GM21576 (cell line): ENCODE measurements around the gene NEDD4L.

Source experiments
- ATAC-seq: cut with Tn5 transposase; IDR thresholded peaks from one replicate; pipeline ENCODE4 v1.9.1; 2021; ENCODE audit warnings: mild to moderate bottlenecking, moderate library complexity; ENCODE audit not compliant: unreplicated experiment

The NEDD4L gene

DNA sequence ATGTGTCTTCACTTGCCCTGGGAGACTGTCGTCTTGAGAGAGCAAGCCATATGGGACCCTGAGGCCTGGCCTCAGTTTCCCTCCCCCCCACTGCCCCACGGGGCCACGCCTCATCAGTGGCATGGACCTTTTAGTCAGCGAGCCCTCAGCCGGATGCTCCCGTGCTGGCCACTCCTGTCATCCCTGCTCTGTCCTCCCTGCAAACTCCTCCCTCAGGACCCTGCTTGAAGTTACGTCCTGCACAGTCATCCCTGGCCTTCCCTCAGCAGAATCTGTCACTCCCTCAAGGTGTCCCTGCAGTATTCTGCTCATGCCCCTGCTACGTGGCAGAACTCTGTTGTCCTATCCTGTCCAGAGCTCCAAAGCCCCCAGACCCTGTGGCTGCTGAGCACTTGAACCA is 265.1 kb downstream of the NEDD4L start:
- no peak for ATAC-seq

GRCh38 chr18:58309610-58310239 is 265.7 kb downstream of the NEDD4L start:
- no peak for ATAC-seq

GRCh38 chr18:58310517-58310916 is 266.5 kb downstream of the NEDD4L start:
- peak; percentile 59 for ATAC-seq

DNA sequence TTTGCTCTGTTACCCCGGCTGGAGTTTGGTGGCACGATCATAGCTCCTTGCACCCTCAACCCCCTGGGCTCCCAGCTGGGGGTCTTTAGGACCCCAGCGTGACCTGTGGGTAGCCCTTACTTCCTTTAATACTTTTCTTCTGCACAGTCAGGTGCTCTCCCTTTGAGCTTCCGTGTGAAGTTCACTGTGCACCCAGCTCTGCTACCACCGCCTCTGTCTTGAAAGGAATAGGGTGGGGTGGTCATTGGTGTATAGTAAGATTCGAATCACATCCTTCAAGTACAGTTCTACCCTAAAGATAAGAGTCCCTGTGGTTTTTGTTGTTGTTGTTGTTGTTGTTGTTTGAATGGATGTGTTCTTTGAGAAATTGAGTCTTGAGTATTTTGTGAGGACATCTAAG is 267.4 kb downstream of the NEDD4L start:
- ATAC-seq, result no peak

DNA sequence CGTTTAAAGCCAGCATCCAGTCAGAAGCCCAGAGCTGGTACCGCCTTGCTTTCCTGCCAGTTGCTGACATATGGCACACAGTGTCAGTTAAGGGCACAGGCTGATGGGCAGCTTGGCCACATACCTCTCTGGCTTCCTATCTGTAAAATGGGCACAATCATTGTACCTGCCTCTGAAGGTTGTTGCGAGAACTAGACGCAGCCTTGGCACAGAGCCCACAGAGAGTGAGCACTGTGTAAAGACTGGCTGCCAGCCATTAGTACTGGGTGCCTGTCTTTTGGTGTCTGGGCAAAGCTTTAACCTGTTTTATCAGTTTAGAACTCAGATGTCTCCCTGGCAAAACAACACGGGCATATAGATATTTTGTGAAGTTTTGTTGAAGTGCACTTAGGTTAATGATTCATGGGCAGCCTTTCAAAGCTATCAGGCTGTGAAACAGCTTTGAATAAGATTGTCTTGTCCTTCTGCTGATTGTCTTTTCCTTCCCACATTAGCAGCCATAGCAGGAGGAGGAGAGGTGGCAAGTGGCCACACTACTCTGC is 269.5 kb downstream of the NEDD4L start:
- no peak for ATAC-seq

- ATAC-seq, result no peak
These were observed 270.3 kb downstream of the NEDD4L start for GRCh38 chr18:58314284-58314683.

DNA sequence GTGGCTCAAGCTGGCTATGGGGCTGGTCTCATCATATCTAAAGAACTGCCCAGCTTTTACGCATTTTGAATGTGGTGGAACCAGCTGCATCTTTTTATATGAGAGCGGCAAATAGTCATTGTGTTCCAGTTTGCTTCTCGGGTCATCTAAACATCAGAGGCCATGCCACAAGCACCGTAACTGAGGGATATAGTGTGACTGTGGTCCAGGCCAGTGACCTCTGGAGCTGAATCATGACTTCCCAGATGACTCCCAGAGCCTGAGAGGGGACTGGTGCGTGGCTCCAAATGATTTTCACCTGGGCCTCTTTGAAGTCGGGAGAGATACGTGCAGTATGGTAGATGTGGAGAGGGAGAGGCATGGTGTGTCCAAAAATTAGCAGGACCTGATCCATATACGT is 271.0 kb downstream of the NEDD4L start:
- ATAC-seq, result no peak

DNA sequence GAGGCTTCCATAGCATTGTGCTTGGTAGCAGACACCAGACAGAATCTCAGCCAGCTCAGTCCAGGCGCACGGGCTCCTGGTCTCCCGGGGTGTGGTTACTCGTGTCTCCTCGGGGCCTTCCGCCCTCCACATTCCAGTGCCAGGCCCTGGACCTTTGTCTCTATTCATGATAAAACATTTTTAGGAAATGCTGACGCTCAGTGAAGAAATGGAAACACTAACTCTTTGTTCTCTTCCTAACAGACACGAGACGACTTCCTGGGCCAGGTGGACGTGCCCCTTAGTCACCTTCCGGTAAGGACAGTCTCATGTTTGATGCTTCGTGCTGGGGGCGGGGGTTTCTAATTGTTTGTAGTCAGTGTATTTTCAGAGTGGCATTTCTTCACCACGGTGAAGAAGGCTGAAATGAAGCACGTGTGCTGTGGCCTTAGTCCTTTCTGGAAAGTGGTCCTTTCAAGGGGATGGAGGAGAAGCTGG is 271.8 kb downstream of the NEDD4L start:
- no peak for ATAC-seq

DNA sequence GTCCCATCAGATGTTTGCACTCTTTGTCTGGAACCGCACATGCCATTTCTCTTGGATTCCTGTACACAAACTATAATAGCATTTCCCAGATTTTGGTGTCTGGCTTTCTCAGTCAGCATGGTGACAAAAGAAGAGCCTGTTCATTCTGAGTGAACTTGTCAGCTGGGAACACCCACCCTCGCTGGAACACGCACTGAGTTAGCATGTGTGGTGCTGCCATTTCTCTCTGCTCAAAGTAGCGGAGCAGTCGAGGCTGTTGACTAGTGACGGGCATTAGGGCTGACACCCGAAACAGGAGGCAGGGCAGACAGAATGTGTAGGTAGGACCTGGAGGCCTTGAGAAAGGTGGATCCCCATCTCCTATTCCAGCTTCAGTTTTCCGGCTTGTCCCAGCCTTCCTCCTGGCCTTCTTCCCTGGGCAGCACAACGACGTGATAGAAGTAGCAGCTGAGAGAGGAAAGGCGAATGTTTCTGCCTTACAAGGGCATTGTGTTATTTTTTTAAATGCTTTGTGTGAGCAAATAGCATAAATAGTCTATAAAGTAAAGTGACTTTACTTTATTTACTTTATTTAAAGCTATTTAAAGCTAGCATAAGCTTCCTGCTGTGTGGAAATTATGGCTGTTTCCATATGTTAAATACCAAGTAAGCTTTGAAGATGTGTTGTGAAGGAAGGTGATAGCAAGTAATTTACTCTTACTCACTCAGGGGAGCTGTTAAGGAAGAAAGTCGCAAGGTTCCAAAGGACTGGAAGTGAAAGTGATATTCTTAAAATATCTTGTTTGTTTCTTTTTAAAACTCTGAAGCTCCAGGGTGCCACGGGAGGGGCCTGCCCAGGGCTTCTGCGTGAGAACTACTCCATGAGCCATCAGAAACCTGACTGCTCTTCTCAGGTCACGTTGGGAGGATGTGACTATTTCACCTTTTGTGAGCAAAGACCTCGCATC is 272.6 kb downstream of the NEDD4L start:
- ATAC-seq, result no peak

- ATAC-seq, result no peak
These were observed 275.7 kb downstream of the NEDD4L start for GRCh38 chr18:58319719-58320118.

- no peak for ATAC-seq
These were observed 277.0 kb downstream of the NEDD4L start for GRCh38 chr18:58320907-58321561.

DNA sequence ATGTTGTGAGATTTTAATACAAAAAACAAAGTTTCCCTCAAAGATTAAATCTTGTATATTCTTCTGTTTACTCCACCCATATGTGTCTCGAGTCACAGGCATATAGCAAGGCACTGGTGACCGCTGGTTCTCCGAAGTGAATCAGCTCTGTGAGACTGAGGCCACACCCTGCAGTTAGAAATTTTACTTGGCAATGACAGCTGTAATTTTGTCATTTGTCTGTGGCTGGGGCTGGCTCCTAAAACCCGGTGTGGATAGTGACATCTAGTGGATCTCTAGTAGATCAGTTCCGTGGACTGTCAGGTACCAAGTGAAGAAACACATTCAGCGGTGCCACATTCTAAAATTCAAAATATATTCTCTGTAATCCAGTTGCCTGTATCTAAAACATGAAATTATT is 278.0 kb downstream of the NEDD4L start:
- peak; percentile 85 for ATAC-seq

GRCh38 chr18:58322464-58322863 is 278.4 kb downstream of the NEDD4L start:
- no peak for ATAC-seq

- no peak for ATAC-seq
These were observed 280.1 kb downstream of the NEDD4L start for GRCh38 chr18:58323866-58324762.

DNA sequence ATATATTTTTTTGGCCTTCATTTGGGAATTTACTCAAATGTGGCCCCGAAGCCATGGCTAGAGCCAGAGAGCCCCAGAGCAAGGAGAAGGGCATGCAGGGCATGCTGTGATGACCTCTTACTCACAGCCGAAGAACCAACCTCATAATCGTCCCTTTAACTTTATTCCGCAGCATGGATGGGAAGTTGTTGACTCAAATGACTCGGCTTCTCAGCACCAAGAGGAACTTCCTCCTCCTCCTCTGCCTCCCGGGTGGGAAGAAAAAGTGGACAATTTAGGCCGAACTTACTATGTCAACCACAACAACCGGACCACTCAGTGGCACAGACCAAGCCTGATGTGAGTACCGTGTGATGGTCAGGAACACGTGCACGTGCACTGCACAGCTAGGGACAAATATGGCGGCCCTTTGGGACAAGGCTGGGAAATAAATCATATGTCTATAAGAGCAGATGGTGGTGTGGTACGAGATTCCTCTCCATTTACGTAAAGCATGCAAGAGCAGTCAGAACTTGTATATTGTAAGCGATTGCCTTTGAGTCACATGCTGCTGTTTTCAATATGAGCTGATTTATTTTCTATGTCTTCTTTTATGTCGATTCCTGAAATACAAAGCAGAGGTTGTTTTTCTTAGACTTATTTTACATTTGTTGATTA is 280.9 kb downstream of the NEDD4L start:
- ATAC-seq, result no peak

- ATAC-seq, result no peak
These were observed 281.5 kb downstream of the NEDD4L start for GRCh38 chr18:58325494-58325893.

GRCh38 chr18:58334061-58334460 is 290.0 kb downstream of the NEDD4L start:
- no peak for ATAC-seq

DNA sequence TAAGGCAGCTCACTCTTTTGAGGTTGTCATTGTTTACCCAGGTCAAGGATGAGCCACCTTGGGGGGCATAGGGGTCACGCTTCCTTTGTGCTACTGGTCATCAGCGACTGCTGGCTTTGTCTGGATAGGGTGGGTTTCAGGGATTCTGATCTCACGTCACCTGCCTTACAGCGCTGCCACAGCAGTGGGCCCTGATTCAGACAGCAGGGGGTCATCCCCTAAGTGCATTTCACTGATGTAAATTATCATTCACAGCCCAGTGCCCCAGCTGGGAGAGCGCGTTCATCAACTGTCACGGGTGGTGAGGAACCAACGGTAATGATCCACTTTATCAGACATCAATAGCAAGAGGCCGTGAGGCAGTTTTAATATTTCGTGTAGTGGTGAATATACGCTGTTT is 291.2 kb downstream of the NEDD4L start:
- no peak for ATAC-seq

GRCh38 chr18:58335821-58336220 is 291.8 kb downstream of the NEDD4L start:
- no peak for ATAC-seq

GRCh38 chr18:58336605-58337004 is 292.6 kb downstream of the NEDD4L start:
- no peak for ATAC-seq
